ENCODE measurements around the gene TEX264.

Gene TEX264

GRCh38 chr3:51675201-51675611, 4.2 kb downstream of the TEX264 start:
- DNase-seq = no peak

GRCh38 chr3:51676102-51676640, 5.1 kb downstream of the TEX264 start:
- no peak for DNase-seq

GRCh38 chr3:51677358-51677757, 6.3 kb downstream of the TEX264 start:
- DNase-seq = no peak

- no peak for DNase-seq
Observed at GRCh38 chr3:51678186-51678585, 7.1 kb downstream of the TEX264 start.

- DNase-seq = no peak
Observed at GRCh38 chr3:51678641-51679040, 7.6 kb downstream of the TEX264 start.

GRCh38 chr3:51679318-51679717, 8.3 kb downstream of the TEX264 start:
- DNase-seq = no peak

- DNase-seq = no peak
Observed at GRCh38 chr3:51679777-51680176, 8.7 kb downstream of the TEX264 start.

GRCh38 chr3:51680196-51680595, 9.1 kb downstream of the TEX264 start:
- DNase-seq = no peak

GRCh38 chr3:51680663-51681230, 9.7 kb downstream of the TEX264 start:
- no peak for DNase-seq

- no peak for DNase-seq
Observed at GRCh38 chr3:51681453-51681852, 10.4 kb downstream of the TEX264 start.

GRCh38 chr3:51682079-51682478, 11.0 kb downstream of the TEX264 start:
- peak; percentile 73 for DNase-seq

- DNase-seq = no peak
Observed at GRCh38 chr3:51682526-51682925, 11.5 kb downstream of the TEX264 start.

- no peak for DNase-seq
Observed at GRCh38 chr3:51683566-51683965, 12.5 kb downstream of the TEX264 start.

- DNase-seq = no peak
Observed at GRCh38 chr3:51684971-51685751, 14.1 kb downstream of the TEX264 start.

- no peak for DNase-seq
Observed at GRCh38 chr3:51686056-51686455, 15.0 kb downstream of the TEX264 start.

GRCh38 chr3:51686512-51687215, 15.6 kb downstream of the TEX264 start:
- no peak for DNase-seq

- no peak for DNase-seq
Observed at GRCh38 chr3:51687431-51688205, 16.6 kb downstream of the TEX264 start.

GRCh38 chr3:51688206-51688600, 17.2 kb downstream of the TEX264 start:
- DNase-seq = no peak

GRCh38 chr3:51691021-51691420, 20.0 kb downstream of the TEX264 start:
- DNase-seq = no peak

GRCh38 chr3:51691949-51692348, 20.9 kb downstream of the TEX264 start:
- DNase-seq = no peak

GRCh38 chr3:51692980-51693395, 21.9 kb downstream of the TEX264 start:
- DNase-seq = no peak

- no peak for DNase-seq
Observed at GRCh38 chr3:51696954-51697353, 25.9 kb downstream of the TEX264 start.

- DNase-seq = no peak
Observed at GRCh38 chr3:51698209-51698608, 27.2 kb downstream of the TEX264 start.
